GM12878 (cell line): ENCODE results near the gene PUSL1. TPM values are rescaled to one million over a fixed set of nuclear protein-coding genes. Genes with fewer than 3 reads are reported as not detected.
A peak's percentile ranks its signal among the peaks of the same experiment; 100 is the strongest.

Source experiments
- BHLHE40 ChIP-seq, 2 experiments: fragments of 450-650 bp in 1 of 2; IDR thresholded peaks; 2 replicates each; pipeline ENCODE4 v1.6.1; 2011 to 2017; ENCODE audit warnings: low read depth in 2 of 2, borderline replicate concordance in 1 of 2, improper control_type of control experiment in 1 of 2, low read length in 1 of 2, mild to moderate bottlenecking in 1 of 2
- CREB1 ChIP-seq: IDR thresholded peaks from 2 replicates; pipeline ENCODE4 v1.6.1; 2012; ENCODE audit warnings: low read depth, mild to moderate bottlenecking, inconsistent platforms
- E2F8 ChIP-seq: fragments of 450-650 bp; IDR thresholded peaks from 2 replicates; pipeline ENCODE4 v1.6.1; 2018; ENCODE audit warnings: mild to moderate bottlenecking, low read depth, moderate library complexity; ENCODE audit not compliant: partially characterized antibody
- EED ChIP-seq: sonication (generic); IDR thresholded peaks from 2 replicates; pipeline ENCODE4 v1.6.1; 2016; ENCODE audit warnings: antibody characterized with exemption, low read depth
- HDAC6 ChIP-seq: fragments of 200-600 bp; sonication (generic); IDR thresholded peaks from one replicate; pipeline ENCODE4 v1.8.0; 2017; ENCODE audit warnings: antibody characterized with exemption; ENCODE audit not compliant: unreplicated experiment
- IKZF1 ChIP-seq: fragments of 450-650 bp; conservative IDR thresholded peaks from 2 replicates; pipeline ENCODE4 v1.6.1; 2017; ENCODE audit warnings: antibody characterized with exemption, mild to moderate bottlenecking
- IRF5 ChIP-seq: fragments of 450-650 bp; IDR thresholded peaks from 2 replicates; pipeline ENCODE4 v1.6.1; 2017; ENCODE audit warnings: borderline replicate concordance
- MAX ChIP-seq: IDR thresholded peaks from 2 replicates; pipeline ENCODE4 v1.6.1; 2012; ENCODE audit warnings: low read depth, low read length, improper control_type of control experiment
- USF1 ChIP-seq: IDR thresholded peaks from 2 replicates; pipeline ENCODE4 v1.6.1; 2011; ENCODE audit warnings: borderline replicate concordance, low read depth, mild to moderate bottlenecking, moderate library complexity, mixed read lengths, low read length; ENCODE audit not compliant: insufficient read depth; ENCODE audit errors: extremely low read length
- ZBED1 ChIP-seq: IDR thresholded peaks from 2 replicates; pipeline ENCODE4 v1.6.1; 2016; ENCODE audit warnings: borderline replicate concordance
- ZBTB33 ChIP-seq: fragments of 450-650 bp; IDR thresholded peaks from 2 replicates; pipeline ENCODE4 v1.6.1; 2017; ENCODE audit warnings: mild to moderate bottlenecking
- ZBTB4 ChIP-seq: fragments of 450-650 bp; formaldehyde crosslinking; IDR thresholded peaks from 2 replicates; pipeline ENCODE4 v1.4.0; 2022; ENCODE audit warnings: mild to moderate bottlenecking, moderate library complexity
- ZNF24 ChIP-seq: fragments of 450-650 bp; IDR thresholded peaks from 2 replicates; pipeline ENCODE4 v1.6.1; 2017; ENCODE audit warnings: antibody characterized with exemption, mild to moderate bottlenecking
- polyA plus RNA-seq, 11 experiments: library from polyadenylated mRNA; depleted of rRNA in 4 of 11; unstranded in 6 of 11; stranded (reverse) in 5 of 11; fragments of >200 nt; fragmentation: Nextera tagmentation in 4 of 11; fragmentation: Illumina TruSeq in 1 of 11; extraction: Ambion mirVana in 4 of 11; extraction: Trizol in 1 of 11; gene quantifications; 1 replicate in 1 of 11; 2 replicates in 10 of 11; pipeline versions ENCODE4 v1.2.1 to v1.2.3, GENCODE V29; 2011 to 2016; ENCODE audit warnings: inconsistent platforms in 2 of 11, missing spikeins in 2 of 11, low read depth in 1 of 11
- total RNA-seq, 4 experiments: library from RNA; depleted of rRNA in 3 of 4; stranded (reverse); fragments of >200 nt in 3 of 4; fragmentation: Illumina TruSeq in 1 of 4; extraction: Trizol in 1 of 4; gene quantifications; 2 replicates each; pipeline versions ENCODE4 v1.2.1 to v1.2.3, GENCODE V29; 2013 to 2021

The PUSL1 gene
- total and polyA plus RNA-seq, 10 of the 15 experiments (the other 5 are each of a cell fraction or from before 2014, with no cell fraction given): 0.16 to 28.4 (median 15.1) TPM

GRCh38 chr1:1309251-1310108 is 1.1 kb downstream of the PUSL1 start (continued):
- TF ChIP-seq ZBTB33 (no peak), MAX (no peak), ZBED1 (no peak), ZNF24 (no peak), IKZF1 (no peak), HDAC6 (no peak), USF1 (peak; percentile 59), E2F8 (no peak), EED (no peak), IRF5 (no peak), ZBTB4 (CRISPR knock-in tag) (no peak), CREB1 (no peak), BHLHE40 (IDR thresholded peaks at IDR 0.05; ENCODE audit: borderline replicate concordance in 1 of 2, low read depth in 2 of 2, low read length in 1 of 2) (peak in 1 of 2 experiments; percentile 75; a peak in 2 of 4 replicates)
